GM19395 (cell line): Measurements from ENCODE around the gene ATRN.

Experiments
- ATAC-seq: cut with Tn5 transposase; IDR thresholded peaks from one replicate; pipeline ENCODE4 v1.9.1; 2021; ENCODE audit warnings: mild to moderate bottlenecking, moderate library complexity; ENCODE audit not compliant: unreplicated experiment

ATRN gene

GRCh38 chr20:3673221-3674070 is 202.6 kb downstream of the ATRN start:
- no peak for ATAC-seq

DNA sequence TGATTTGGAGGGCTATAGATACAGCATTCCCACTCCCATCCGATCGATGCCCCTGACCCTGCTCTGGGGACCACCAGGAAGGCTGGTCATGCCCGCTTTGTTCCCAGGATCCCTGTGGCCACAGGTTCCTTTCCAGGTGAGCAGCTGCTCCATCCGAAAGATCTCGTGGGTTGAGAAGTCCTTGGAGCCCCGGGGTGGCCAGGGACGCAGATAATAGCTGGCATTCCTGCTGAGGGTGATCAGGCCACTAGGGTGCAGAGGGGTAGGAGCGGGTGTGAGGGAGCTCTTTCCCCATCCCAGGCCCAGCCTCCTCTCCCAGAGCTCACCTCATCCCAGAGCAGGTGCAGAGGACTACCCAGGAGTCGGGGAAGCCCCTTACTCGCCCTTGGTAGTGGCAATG is 203.6 kb downstream of the ATRN start:
- no peak for ATAC-seq

- ATAC-seq = no peak
Observed at GRCh38 chr20:3674995-3675900, 204.4 kb downstream of the ATRN start.

GRCh38 chr20:3677733-3678132 is 206.9 kb downstream of the ATRN start:
- no peak for ATAC-seq

- ATAC-seq = no peak
Observed at GRCh38 chr20:3678198-3678597, 207.4 kb downstream of the ATRN start.

DNA sequence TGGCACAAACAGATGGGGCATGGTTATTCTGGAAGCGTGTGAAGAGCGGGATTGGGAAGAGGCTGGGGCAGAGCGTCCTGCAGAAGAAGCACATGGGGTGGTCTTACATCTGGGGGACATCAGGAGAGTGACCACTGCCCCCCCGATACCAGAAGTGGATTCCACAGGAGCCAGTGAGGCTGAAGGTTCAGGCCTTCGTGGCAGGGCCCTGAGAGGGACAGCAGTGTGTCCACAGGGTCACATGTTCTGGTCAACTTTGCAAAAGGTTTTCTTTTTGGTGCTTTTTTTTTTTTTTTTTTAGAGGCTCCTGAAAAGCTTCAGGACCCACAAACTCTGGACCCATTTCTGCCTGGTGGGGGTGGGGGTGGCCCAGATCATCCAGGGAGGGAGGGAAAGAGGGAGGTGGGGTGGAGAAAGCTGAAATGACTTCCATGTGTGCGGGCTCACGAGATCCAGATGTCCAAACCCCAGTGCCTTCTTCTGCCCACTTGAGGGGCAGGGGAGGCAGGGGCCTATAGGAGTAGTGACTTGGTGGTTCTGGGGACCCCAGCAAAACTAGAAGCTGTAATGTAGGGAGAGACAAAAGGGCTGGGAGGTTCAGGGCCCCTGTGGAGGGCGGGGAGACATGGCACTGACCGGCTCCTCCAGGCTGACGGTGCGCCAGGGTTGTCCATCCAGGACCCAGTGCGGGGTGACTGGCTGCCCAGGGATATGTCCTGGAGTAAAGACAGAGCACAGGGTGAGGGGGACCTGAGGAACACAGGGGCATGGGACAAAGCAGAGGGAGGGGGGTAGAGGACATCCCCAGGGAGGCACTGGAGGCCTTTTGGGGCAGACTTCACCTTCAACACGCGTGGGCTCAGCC is 208.3 kb downstream of the ATRN start:
- ATAC-seq = no peak

DNA sequence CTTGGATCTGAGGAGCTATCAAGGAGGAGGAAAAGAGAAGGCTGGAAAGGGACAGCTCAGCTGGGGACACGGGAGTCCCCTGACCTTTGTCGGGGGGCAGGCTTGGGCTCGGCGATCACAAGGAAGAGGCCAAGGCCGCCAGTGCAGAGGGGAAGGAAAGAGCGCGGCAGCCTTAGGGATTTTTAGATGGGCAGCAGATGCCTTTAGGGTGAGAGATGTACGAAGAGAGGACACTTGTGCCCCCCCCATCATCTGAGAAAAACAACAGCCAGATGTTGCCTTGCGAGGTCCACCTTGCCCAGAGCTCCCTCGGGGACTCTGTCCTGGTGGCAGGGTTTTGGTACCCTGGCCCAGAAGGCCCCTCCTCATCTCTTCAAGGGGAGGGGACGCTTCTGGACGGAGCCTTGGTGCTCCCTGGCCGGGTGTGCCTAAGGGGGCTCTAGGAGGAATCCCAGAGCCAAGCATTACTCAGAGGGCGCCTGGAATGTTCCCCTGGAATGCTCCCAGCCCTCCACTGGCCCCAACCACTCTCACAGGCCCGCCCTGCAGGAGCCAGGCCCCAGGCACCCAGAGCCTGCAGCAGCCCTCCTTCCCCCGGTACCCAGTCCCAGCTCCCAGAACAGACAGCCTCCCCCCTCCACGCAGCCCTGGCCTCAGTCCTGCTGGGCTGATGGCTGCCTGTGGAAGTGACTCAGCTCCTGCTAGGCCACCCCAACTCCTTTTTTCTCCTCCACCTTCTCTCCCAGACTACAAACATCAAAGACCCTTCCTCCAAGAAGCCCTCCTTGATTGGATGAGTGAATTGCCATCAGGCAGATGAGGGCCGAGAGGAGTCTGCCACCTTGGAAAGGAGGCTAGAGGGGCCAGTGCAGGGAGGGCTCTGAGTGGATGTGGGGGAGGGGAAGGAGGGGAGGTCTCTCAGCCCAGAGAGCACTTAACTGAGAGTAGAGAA is 209.2 kb downstream of the ATRN start:
- no peak for ATAC-seq

DNA sequence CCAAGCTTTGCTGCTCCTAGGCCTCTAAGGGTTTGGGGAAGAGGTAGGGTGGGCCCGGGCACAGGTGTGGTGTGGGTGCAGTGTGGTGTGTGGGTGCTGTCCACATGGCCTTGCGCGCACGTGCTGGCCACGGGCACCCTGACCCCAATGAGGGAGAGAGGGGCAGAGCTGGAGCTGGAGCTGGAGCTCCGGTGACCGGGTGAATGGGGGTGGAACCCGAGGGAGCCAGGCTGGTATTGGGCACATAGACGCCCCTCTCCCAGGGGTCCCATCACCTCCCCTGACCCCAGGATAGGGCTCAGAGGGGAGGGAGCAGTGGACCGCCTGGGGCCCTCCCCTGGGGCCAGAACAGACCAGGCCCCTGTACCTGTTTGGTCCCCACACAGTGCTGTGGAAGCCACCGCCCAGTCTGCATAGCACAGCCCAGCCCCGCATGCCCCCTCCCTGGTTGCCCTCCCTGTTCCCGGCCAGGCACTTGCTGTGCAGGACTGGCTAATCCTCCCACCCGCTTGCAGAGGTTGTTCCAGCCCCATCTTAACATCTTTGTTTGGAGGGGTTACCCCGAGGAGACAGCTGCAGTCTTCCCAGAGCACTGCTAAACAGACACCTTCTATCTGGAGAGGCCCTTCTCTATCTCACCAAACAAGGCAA is 210.0 kb downstream of the ATRN start:
- no peak for ATAC-seq

GRCh38 chr20:3681352-3681930 is 210.6 kb downstream of the ATRN start:
- no peak for ATAC-seq

DNA sequence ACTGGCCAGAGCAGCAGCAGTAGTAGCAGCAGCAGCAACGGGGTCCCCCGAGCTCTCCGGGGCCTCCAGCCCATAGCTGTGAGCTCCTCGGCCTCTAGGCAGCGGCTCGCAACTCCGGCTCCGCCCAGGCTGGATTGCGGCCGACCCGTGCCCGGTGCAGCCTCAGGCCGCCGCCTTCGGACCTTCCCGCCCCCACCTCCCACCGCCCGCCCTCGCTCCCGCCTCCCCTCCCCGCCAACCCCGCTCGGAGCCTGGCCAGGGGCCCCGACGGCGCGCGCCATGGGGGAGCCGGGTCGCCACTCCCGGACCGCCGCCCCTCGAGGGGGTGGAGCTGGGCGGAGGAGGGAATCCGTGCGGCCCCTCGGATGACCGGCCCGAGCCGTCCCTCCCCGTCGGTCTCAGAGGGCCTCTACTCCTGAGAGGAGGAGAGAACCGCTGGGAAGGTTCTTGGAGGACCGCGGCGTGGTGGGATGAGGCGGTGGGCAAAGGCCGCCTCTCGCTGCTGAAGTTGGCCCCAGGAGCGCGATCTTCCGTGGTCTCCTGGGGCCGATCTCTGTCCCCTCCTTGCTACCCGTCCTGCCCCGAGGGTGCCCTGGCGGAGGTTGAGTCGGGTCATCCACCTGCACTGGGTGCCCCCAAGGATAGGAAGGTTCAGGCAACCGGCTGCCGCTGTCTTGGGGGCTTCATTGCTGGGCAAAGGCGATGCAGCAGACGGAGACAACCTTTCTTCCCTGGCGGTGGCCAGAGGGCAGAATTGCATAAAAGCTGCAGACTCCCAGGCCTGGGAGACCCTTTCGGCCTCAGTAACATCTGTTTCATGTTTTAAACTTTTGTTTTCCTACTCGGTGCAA is 211.3 kb downstream of the ATRN start, which contains the start of gene ADAM33:
Gene ADAM33 (minus strand): TSS at position 80 of the 851 bp plus-strand sequence. CDS start 6 bp downstream, at position 74.
- no peak for ATAC-seq

DNA sequence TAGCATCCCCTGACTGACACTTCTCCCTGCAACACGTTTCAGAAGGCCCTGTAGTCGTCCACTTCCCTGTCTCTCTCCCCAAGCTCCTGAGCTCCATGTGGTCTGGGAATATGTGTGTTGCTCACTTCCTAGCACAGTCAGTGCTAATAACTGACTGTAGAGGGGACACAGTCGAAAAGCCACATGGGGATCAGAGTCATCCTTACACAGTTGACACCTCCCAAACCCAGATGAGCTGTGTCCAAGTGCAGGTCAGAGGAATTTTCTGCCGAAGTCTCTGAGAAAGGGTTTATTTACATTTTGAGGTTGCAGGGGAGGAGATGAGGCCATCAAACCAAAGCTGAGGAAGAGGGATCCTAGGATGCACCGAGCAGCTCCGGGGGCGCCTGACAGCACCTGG is 214.5 kb downstream of the ATRN start:
- ATAC-seq = no peak

- ATAC-seq = no peak
Observed at GRCh38 chr20:3686421-3686820, 215.6 kb downstream of the ATRN start.

DNA sequence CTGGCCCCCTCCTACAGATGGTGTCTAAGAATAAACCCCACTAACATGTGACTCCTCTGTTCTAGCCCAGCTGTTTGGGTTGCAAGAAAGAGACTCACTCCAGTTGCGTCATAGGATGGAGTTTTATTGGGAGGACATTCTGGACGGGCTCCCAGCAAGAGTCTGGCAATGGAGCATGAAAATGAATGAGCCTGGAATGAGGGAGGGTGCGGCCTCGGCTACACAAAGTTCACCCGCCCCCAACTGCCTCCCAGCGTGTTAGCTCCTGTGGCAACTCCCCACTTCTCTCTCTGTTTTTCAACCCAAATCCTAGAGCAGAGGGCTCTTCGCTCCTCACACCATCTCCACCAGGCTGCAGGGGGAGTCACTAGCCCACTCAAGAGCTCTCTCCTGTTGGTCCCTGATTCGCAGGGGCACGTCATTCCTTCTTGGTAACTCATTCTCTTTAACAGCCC is 216.1 kb downstream of the ATRN start:
- no peak for ATAC-seq

DNA sequence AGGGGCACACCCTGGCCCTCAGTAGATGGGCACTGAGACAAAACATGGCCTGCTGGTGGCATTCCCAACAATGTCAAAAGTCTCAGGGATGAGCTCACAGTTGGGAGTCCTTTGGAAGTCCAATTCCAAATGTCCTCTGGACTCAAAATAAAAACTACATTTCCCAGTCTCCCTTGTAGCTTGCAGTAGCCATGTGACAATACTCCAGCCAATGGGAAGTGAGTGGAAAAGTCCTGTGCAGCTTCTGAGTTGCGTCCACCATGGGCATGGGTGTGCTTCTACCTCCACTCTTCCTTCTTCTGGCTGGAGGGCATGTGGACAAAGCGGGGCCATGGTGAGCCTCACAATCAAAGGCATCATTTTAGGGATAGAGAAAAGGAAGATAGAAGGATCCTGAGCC is 216.8 kb downstream of the ATRN start:
- ATAC-seq = no peak

DNA sequence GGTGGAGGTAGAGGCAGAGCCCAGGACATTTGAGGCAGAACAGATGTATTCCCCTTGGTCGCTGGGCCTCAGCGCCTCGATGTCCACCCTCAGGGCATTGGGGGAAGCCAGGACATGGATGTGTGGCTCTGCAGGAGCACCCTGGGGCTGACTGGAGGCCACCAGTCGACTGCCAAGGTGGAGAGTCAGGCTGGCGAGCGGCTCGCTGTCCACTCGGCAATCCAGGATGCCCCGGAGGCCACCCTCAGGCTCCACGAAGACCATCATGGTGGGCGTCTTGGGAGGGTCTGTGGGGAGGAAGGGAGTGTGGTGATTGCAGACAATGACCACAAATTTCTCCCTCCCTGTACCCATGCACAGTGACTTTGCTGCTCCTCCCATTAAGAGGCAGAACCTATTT is 219.2 kb downstream of the ATRN start:
- no peak for ATAC-seq

- no peak for ATAC-seq
Observed at GRCh38 chr20:3690413-3690812, 219.6 kb downstream of the ATRN start.

DNA sequence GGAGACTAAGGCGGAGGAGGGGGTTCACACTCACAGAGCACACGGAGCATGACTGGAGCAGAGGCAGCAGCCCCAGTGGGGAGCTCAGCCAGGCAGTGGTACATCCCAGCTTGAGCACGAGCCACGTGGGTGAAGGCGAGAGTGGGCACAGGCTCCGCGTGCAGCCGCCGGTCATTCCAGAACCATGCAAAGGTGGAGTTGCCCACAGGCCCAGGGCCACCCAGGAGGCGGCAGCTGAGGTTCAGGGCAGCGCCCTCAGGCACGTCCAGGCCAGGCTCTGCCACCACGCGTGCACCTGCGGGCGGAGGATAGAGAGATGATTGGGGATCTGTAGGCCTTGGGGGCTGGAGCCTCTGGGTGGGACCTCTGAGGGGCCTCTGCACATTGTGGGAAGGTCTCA is 220.5 kb downstream of the ATRN start:
- no peak for ATAC-seq

GRCh38 chr20:3691897-3692296 is 221.1 kb downstream of the ATRN start:
- ATAC-seq = no peak
